HG03025 (cell line): Measurements from ENCODE around the gene PRR22.
"Not testable (repeated sequence)": the region's sequence is repeated elsewhere in the genome, so short reads cannot be mapped to it uniquely, and the experiment has no call there.

Source experiments
- ATAC-seq: cut with Tn5 transposase; IDR thresholded peaks from one replicate; pipeline ENCODE4 v1.9.1; 2021; ENCODE audit warnings: mild to moderate bottlenecking, moderate library complexity; ENCODE audit not compliant: unreplicated experiment, low FRiP score

Gene PRR22

DNA sequence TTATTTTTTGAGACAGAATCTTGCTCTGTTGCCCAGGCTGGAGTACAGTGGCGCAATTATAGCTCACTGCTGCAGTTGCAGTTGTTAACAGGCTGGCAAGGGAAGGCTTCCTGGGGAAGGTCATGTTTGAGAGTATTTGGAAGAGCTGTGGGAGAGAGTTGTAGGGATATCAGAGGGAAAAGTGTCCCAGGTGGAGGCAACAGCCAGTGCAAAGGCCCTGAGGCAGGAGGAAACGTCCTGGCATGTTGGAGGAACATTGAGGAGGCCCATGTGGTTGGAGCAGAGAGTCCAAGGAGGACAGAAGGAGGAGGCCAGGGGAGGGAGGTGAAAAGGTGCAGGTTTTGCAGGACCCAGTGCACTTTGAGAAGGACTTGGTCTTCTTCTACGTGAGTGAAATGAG is 8.6 kb upstream of the PRR22 start:
- ATAC-seq, result no peak

DNA sequence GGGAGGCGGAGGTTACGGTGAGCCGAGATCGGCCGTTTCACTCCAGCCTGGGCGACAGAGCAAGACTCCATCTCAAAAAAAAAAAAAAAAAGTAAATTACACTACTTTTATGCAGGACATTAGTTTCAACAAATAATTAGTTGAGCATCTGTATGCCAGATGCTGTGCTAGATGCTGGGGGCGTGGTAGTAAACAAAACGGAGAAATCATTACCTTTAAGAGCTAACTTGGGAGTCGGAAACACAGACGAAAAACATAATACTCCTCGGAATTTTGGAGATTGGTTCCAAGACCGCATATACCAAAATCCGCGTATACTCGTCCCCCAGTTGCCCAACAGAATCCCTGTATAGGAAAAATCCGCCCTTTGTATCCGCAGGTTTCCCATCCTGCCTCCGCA is 7.7 kb upstream of the PRR22 start:
- ATAC-seq, result no peak

DNA sequence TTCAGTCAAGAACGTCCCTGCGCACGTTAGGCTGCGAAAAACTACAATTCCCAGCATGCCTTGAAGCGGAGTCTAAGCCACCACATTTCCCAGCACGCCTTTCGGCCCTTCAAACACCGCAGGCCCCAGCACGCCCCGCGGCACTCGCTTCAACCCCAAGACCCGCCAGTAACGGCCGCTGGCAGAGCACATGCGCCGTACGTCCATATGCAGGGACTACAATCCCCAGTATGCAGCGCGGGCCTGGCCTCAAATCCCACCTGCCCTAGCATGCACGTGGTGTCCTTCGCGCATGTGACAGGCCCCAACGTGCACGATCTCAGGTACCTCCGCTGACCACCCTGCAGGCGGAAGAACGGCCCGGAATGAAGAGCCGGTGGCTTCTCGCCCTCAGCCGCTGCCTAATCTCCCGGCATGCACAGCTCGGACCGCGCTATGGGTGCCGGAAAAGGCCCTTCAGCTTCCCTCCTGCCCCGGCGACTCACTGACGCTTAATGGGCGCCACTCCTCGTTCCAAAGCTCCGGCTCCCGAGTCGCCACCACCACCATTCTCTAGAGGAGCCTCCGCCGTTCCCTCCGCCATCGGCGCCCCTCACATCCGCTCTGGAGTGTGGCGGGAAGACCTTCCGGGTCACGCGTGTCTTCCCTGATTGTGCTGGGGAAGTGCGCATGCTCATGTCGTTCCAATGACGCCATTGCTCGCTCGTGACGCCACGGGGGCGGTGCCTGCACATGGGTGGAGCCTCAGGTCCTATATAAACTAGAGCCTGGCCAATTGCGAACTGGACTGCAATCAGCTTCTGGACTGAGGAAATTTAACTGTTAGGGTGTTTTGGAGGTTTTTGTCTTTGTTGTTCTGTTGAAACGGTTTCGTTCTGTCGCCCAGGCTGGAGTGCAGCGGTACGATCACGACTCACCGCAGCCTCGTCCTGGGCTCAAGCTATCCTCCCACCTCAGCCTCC is 6.3 kb upstream of the PRR22 start, which contains the start of gene DUS3L:
Gene DUS3L (minus strand): TSS at position 605 of the 962 bp plus-strand sequence. CDS start 22 bp downstream, at position 583.
- ATAC-seq, result peak; percentile 77

DNA sequence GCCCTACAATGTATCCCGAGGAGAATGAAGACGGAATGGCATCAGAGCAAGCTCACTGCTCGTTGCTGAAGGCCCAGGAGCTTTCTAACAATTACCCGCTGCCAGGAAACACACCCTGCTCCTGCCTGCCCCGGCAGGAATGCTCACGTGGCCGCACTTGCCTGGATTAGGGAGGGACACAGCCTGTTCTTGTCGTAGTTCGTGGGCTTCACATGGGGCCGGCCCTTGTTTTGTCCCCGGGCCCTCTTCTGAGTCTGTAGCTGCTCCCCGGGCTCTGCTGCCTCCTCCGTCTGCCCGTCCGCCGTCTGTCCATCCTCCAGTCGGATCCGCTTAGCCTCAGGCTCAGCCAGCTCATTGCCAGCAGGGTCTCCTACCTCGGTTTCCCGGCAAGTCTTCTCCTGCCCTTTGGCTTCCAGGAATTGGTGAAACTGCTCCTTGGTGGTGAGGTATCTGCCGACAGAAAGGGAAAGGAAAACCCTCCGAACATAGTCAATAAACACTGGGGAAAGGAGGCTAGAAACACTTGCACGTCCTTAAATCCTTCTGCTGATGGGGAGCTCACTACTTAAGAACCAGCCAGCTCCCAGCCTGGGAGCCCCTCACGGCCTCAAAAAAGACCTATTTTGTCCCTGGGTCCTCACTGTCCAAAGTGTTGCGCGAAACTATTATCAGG is 5.5 kb upstream of the PRR22 start:
- ATAC-seq, result no peak

- ATAC-seq, result no peak
Observed at GRCh38 chr19:5789351-5789761, 4.8 kb upstream of the PRR22 start.

GRCh38 chr19:5788422-5788821 is 3.9 kb upstream of the PRR22 start:
- no peak for ATAC-seq

GRCh38 chr19:5787409-5788182 is 3.0 kb upstream of the PRR22 start:
- ATAC-seq, result no peak

- no peak for ATAC-seq
Observed at GRCh38 chr19:5786593-5787408, 2.3 kb upstream of the PRR22 start.

- no peak for ATAC-seq
Observed at GRCh38 chr19:5785423-5785822, 877 bp upstream of the PRR22 start.

- ATAC-seq, result no peak
Observed at GRCh38 chr19:5782945-5783919, 1.3 kb downstream of the PRR22 start.

GRCh38 chr19:5782322-5782721 is 2.2 kb downstream of the PRR22 start:
- no peak for ATAC-seq

DNA sequence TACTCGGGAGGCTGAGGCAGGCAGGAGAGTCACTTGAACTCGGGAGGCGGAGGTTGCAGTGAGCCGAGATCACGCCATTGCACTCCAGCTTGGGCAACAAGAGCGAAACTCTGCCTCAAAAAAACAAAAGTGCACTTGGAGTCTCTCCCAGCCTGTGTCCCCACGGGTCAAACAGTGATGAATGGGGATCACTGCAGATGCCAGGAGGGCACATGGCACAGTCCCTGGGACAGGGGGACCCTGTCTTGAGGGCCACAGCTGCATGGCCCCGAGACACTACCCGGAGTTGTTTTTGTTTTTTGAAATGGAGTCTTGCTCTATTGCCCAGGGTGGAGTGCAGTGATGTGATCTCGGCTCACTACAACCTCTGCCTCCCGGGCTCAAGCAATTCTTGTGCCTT is 3.6 kb downstream of the PRR22 start:
- ATAC-seq, result not testable (repeated sequence)

- no peak for ATAC-seq
Observed at GRCh38 chr19:5778402-5778801, 6.1 kb downstream of the PRR22 start.

GRCh38 chr19:5775668-5776309 is 8.8 kb downstream of the PRR22 start:
- ATAC-seq, result no peak

DNA sequence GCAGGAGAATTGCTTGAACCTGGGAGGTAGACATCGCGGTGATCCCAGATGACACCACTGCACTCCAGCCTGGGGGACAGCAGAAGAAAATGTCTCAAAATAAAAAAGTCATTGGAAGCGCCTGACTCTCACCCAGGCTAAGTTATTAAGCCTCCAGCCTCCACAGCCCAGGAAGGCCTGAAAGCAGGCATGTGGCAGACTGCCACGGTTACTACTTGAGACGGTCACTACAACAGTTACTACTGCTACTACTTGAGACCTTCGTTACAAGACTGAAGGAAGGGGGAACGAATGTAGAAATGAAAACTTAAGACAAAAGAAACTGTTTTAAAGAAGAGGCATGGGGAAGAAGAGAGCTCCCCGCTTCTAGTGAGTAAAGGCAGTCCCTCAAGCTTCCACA is 9.6 kb downstream of the PRR22 start:
- ATAC-seq, result no peak

DNA sequence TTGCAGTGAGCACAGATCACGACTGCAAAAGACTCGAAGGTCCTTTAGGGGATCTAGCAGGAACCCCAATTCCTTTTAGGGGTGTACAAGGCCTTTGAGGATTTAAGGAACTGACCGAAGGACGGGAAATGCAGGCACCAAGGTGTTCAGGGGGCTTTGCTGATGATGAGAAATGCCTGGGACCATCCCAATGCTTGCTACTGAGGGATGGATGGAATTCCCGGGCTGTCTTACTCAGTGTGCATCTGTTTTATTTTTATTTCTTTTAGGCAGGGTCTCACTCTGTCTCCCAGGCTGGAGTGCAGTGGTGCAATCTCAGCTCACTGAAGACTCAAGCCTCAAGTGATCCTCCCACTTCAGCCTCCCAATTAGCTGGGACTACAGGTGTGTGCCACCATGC is 11.3 kb downstream of the PRR22 start:
- ATAC-seq, result no peak

DNA sequence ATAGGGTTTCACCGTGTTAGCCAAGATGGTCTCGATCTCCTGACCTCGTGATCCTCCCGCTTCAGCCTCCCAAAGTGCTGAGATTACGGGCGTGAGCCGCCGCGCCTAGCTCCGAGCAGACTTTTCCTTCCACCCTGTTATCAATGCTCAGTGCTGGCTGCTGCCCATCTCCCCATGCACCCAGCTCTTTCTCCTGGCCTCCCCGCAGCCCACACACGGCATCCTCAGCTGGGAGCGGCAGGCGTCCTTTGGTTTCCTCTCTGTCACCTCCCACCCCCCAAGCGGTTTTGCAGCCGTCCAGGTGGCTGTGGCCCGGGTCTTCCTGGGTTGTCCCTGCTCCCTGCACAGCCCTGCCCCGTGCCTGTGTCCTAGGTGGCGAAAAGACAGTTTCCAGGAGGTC is 12.1 kb downstream of the PRR22 start:
- ATAC-seq, result no peak

DNA sequence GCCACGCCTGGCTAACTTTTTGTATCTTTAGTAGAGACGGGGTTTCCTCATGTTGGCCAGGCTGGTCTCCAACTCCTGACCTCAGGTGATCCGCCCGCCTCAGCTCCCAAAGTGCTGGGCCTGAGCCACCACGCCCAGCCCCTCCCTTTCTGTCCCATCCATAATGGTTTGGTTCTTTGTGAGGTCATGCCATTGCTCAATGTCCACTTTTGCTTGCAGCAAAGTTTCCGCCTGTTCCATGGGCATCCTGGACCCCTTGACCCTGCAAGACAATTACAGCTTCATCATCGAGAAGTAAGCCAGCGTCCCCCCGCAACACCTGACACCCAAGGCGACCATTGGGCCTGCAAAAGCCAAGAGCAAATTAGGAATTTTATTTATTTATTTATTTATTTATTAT is 16.6 kb downstream of the PRR22 start:
- ATAC-seq, result no peak
